GM06990 (cell line): ENCODE measurements around the gene RHCE.

ENCODE experiments used
- DNase-seq: peaks from one replicate; pipeline ENCODE4 v3.0.0-alpha.2; 2011; ENCODE audit not compliant: insufficient read length; ENCODE audit errors: extremely low read depth
- H3K27me3 ChIP-seq: replicated peaks from 2 replicates; pipeline ENCODE4 v1.6.0; 2011; ENCODE audit warnings: low read length; ENCODE audit not compliant: control insufficient read depth, insufficient read depth
- H3K36me3 ChIP-seq: 2 replicates; pipeline ENCODE4 v1.5.1; 2011; ENCODE audit warnings: low read length; ENCODE audit not compliant: control insufficient read depth, insufficient read depth
- H3K4me3 ChIP-seq: replicated peaks from 2 replicates; pipeline ENCODE4 v1.5.1; 2011; ENCODE audit warnings: low read depth, mild to moderate bottlenecking, control low read depth, low read length
- CTCF ChIP-seq: IDR thresholded peaks from 2 replicates; pipeline ENCODE4 v1.5.1; 2011; ENCODE audit warnings: low read length, control low read depth, mild to moderate bottlenecking, inconsistent platforms; ENCODE audit not compliant: insufficient read depth, poor library complexity, severe bottlenecking

Gene RHCE

GRCh38 chr1:25439287-25439686 is 18.7 kb upstream of the RHCE start:
- H3K27me3 ChIP-seq, result no peaks in the 10 kb centered on the region
- no peak overlapping the region for H3K4me3 ChIP-seq
- peaks cover 1% of the 10 kb centered on the region; the same call in 1 of the 2 replicates for H3K36me3 ChIP-seq
- no peak for TF ChIP-seq CTCF
- DNase-seq, result no peak

GRCh38 chr1:25437672-25438071 is 17.0 kb upstream of the RHCE start:
- no peak for TF ChIP-seq CTCF
- peaks cover 1% of the 10 kb centered on the region; the same call in 1 of the 2 replicates for H3K36me3 ChIP-seq
- no peak overlapping the region for H3K4me3 ChIP-seq
- no peaks in the 10 kb centered on the region for H3K27me3 ChIP-seq
- no peak for DNase-seq

- no peak for TF ChIP-seq CTCF
- H3K36me3 ChIP-seq, result no peaks in the 10 kb centered on the region
- H3K27me3 ChIP-seq, result no peaks in the 10 kb centered on the region
- no peak for DNase-seq
- peak overlapping the region; percentile 31 for H3K4me3 ChIP-seq
Measured at GRCh38 chr1:25435397-25436108, 14.9 kb upstream of the RHCE start.

GRCh38 chr1:25433389-25434186 is 13.0 kb upstream of the RHCE start:
- no peak for DNase-seq
- Histone ChIP-seq H3K36me3 (no peaks in the 10 kb centered on the region), H3K4me3 (no peak overlapping the region), H3K27me3 (no peaks in the 10 kb centered on the region)
- TF ChIP-seq CTCF, result no peak

- no peak for TF ChIP-seq CTCF
- no peaks in the 10 kb centered on the region for H3K27me3 ChIP-seq
- DNase-seq, result no peak
- H3K36me3 ChIP-seq, result no peaks in the 10 kb centered on the region
- H3K4me3 ChIP-seq, result no peak overlapping the region
Measured at GRCh38 chr1:25432749-25433388, 12.2 kb upstream of the RHCE start.
